K562 (cell line): Measurements from ENCODE around the gene SLC17A2. TPM values are rescaled to one million over a fixed set of nuclear protein-coding genes. Genes with fewer than 3 reads are reported as not detected.

ENCODE experiments used
- ATAC-seq: fragments of 200-7000 bp; cut with Tn5 transposase; 3 replicates; pipeline ENCODE4 v1.9.1; 2020; ENCODE audit warnings: moderate library complexity
- BruUV-seq: library from RNA; stranded (reverse); fragments of 400-500 nt; replicated peaks from 2 replicates; lab custom pipeline; 2021; lab: Mats Ljungman, UMichigan
- CTCF ChIA-PET: fragments of 300-600 bp; formaldehyde crosslinking; extraction: SDS; loops from one replicate; lab custom pipeline; 2021; ENCODE audit warnings: low intra/inter-chr PET ratio; lab: Yijun Ruan, JAX
- POLR2A ChIA-PET: fragments of 300-600, 350-650 bp; sonication (Branson Sonifier 250); formaldehyde crosslinking; extraction: SDS; loops from one replicate; lab custom pipeline; 2021; ENCODE audit warnings: antibody characterized with exemption, inconsistent platforms; lab: Yijun Ruan, JAX
- DNase-seq, 4 experiments: peaks; one replicate each; pipeline versions ENCODE4 v3.0.0 to v3.0.0-alpha.2; 2011 to 2018; ENCODE audit warnings: low spot score in 3 of 4, mixed read lengths in 3 of 4; ENCODE audit errors: extremely low read depth in 1 of 4
- FAIRE-seq: peaks from 2 replicates; lab custom pipeline; 2011; peaks lifted over from hg19 to GRCh38; lab: Jason Lieb, UNC
- H2AFZ ChIP-seq: 2 replicates; pipeline ENCODE4 v1.6.0; 2011; ENCODE audit warnings: low read depth, low read length, control low read depth, inconsistent platforms
- H3K27ac ChIP-seq: fragments of 200-600 bp; 3 replicates; pipeline ENCODE4 v1.8.0; 2011; ENCODE audit warnings: low read depth, mild to moderate bottlenecking, control low read depth, inconsistent platforms, low read length, moderate library complexity, mixed read lengths; ENCODE audit errors: extremely low read depth
- H3K27me3 ChIP-seq, 2 experiments: fragments of 300-600 bp in 1 of 2; 2 replicates in 1 of 2; 3 replicates in 1 of 2; pipeline versions ENCODE4 v1.6.0 to v1.8.0; 2011; ENCODE audit warnings: inconsistent platforms in 2 of 2, low read length in 2 of 2, mild to moderate bottlenecking in 1 of 2, mixed read lengths in 1 of 2, moderate library complexity in 1 of 2; ENCODE audit not compliant: control insufficient read depth in 2 of 2, insufficient read depth in 2 of 2
- H3K36me3 ChIP-seq: fragments of 300-600 bp; 3 replicates; pipeline ENCODE4 v1.8.0; 2011; ENCODE audit warnings: mild to moderate bottlenecking, low read length, inconsistent platforms; ENCODE audit not compliant: control insufficient read depth, insufficient read depth
- H3K4me1 ChIP-seq, 2 experiments: fragments of 200-600 bp in 1 of 2; replicated peaks in 1 of 2; 2 replicates in 1 of 2; 3 replicates in 1 of 2; pipeline versions ENCODE4 v1.5.1 to v1.8.0; 2011; ENCODE audit warnings: inconsistent platforms in 2 of 2, low read length in 2 of 2, mild to moderate bottlenecking in 1 of 2, mixed read lengths in 1 of 2, moderate library complexity in 1 of 2; ENCODE audit not compliant: control insufficient read depth in 2 of 2, insufficient read depth in 2 of 2
- H3K4me2 ChIP-seq: 2 replicates; pipeline ENCODE4 v1.6.1; 2011; ENCODE audit warnings: low read length, control low read depth, inconsistent platforms, mixed read lengths; ENCODE audit not compliant: insufficient read depth
- H3K4me3 ChIP-seq: fragments of 200-600 bp; sonication (generic), shearing (Covaris generic); 2 replicates; pipeline ENCODE4 v1.5.1; 2016; ENCODE audit warnings: control low read depth, inconsistent platforms
- H3K79me2 ChIP-seq: fragments of 200-600 bp; 3 replicates; pipeline ENCODE4 v1.8.0; 2011; ENCODE audit warnings: low read length, inconsistent platforms; ENCODE audit not compliant: control insufficient read depth, insufficient read depth
- H3K9ac ChIP-seq, 2 experiments: 2 replicates each; pipeline versions ENCODE4 v1.6.0 to v1.6.1; 2011; ENCODE audit warnings: low read depth in 2 of 2, low read length in 2 of 2, control low read depth in 1 of 2, inconsistent platforms in 1 of 2, mild to moderate bottlenecking in 1 of 2, mixed read lengths in 1 of 2; ENCODE audit not compliant: insufficient read depth in 1 of 2
- H3K9me1 ChIP-seq: one replicate; pipeline ENCODE4 v1.6.0; 2011; ENCODE audit warnings: inconsistent platforms, mild to moderate bottlenecking, low read length, moderate library complexity; ENCODE audit not compliant: control insufficient read depth, insufficient read depth
- H3K9me3 ChIP-seq: replicated peaks from 2 replicates; pipeline ENCODE4 v1.5.1; 2011; ENCODE audit warnings: low read depth, low read length, inconsistent platforms; ENCODE audit not compliant: control insufficient read depth, insufficient read depth
- H4K20me1 ChIP-seq: replicated peaks from 2 replicates; pipeline ENCODE4 v1.6.1; 2011; ENCODE audit warnings: low read length, inconsistent platforms, mixed read lengths; ENCODE audit not compliant: control insufficient read depth, insufficient read depth
- ADNP ChIP-seq: fragments of 200-800 bp; sonication (Bioruptor generic); IDR thresholded peaks from 2 replicates; pipeline ENCODE4 v1.6.1; 2016; ENCODE audit warnings: missing genetic modification characterization, missing compliant biosample characterization
- ARID3B ChIP-seq: fragments of 250-450 bp; sonication (Bioruptor Pico); IDR thresholded peaks from 2 replicates; pipeline ENCODE4 v1.4.0; 2020; ENCODE audit warnings: borderline replicate concordance
- CREM ChIP-seq: IDR thresholded peaks from 2 replicates; pipeline ENCODE4 v1.6.1; 2014; ENCODE audit warnings: antibody characterized with exemption, low read depth
- LEF1 ChIP-seq: fragments of 450-650 bp; IDR thresholded peaks from 2 replicates; pipeline ENCODE4 v1.6.1; 2016; ENCODE audit warnings: mild to moderate bottlenecking
- NONO ChIP-seq, 2 experiments: fragments of 200-400 bp in 1 of 2; fragments of 450-650 bp in 1 of 2; formaldehyde crosslinking in 1 of 2; IDR thresholded peaks; 2 replicates each; pipeline ENCODE4 v1.6.1; 2017; ENCODE audit warnings: low read depth in 2 of 2, mild to moderate bottlenecking in 2 of 2, moderate library complexity in 2 of 2, low read length in 1 of 2
- NR1H2 ChIP-seq: sonication (generic); formaldehyde crosslinking; IDR thresholded peaks from 2 replicates; pipeline ENCODE4 v1.4.0; 2020; ENCODE audit warnings: mild to moderate bottlenecking, missing genetic modification reagents
- RBM34 ChIP-seq: fragments of 200-400 bp; formaldehyde crosslinking; IDR thresholded peaks from 2 replicates; pipeline ENCODE4 v1.6.1; 2018; ENCODE audit warnings: low read length, borderline replicate concordance; ENCODE audit not compliant: insufficient read depth
- SRSF9 ChIP-seq: fragments of 200-400 bp; formaldehyde crosslinking; IDR thresholded peaks from 2 replicates; pipeline ENCODE4 v1.6.1; 2017; ENCODE audit warnings: low read depth, low read length, borderline replicate concordance
- WGBS: fragments of 100-300 bp; shearing (Covaris generic); methylation state at CpG from one replicate; pipeline ENCODE4 v1.1.6; 2016; ENCODE audit warnings: low coverage, mixed read lengths; ENCODE audit not compliant: insufficient coverage; ENCODE audit errors: missing lambda C conversion rate; 5-methylcytosine and 5-hydroxymethylcytosine counted together
- in situ Hi-C: fragments of 300-500 bp; cut with MboI; formaldehyde crosslinking; loops from 4 replicates; pipeline ENCODE4 v1.15.0; 2018; ENCODE audit warnings: inconsistent platforms, mixed read lengths
- intact Hi-C: fragments of 100-400 bp; cut with micrococcal nuclease; formaldehyde crosslinking; loops from 2 replicates; pipeline ENCODE4 v1.14.2; 2022
- polyA plus RNA-seq, 8 experiments: library from polyadenylated mRNA; depleted of rRNA in 4 of 8; stranded (reverse) in 5 of 8; unstranded in 3 of 8; fragments of >200 nt; fragmentation: Nextera tagmentation in 2 of 8; fragmentation: Illumina TruSeq in 1 of 8; extraction: Ambion mirVana in 2 of 8; extraction: Trizol in 1 of 8; gene quantifications; 2 replicates each; pipeline versions ENCODE4 v1.2.1 to v1.2.3, GENCODE V29; 2011 to 2014; ENCODE audit warnings: inconsistent platforms in 1 of 8, missing spikeins in 1 of 8
- total RNA-seq, 7 experiments: library from RNA; depleted of rRNA in 6 of 7; stranded (reverse); fragments of >200 nt in 6 of 7; fragmentation: Illumina TruSeq in 2 of 7; extraction: Trizol in 2 of 7; gene quantifications; 2 replicates each; pipeline versions ENCODE4 v1.2.1 to v1.2.3, GENCODE V29; 2011 to 2021; ENCODE audit warnings: low replicate concordance in 1 of 7

The SLC17A2 gene
- total and polyA plus RNA-seq, 9 of the 15 experiments (the other 6 are each of a cell fraction or from before 2014, with no cell fraction given) = not detected

GRCh38 chr6:25973923-25974555 is 43.5 kb upstream of the SLC17A2 start (continued):
- no peak for TF ChIP-seq ARID3B (CRISPR knock-in tag)
- TF ChIP-seq NR1H2 = no peak
- TF ChIP-seq ADNP (tag) = no peak
- no peak for TF ChIP-seq RBM34
- TF ChIP-seq LEF1 = no peak
- no peak for TF ChIP-seq CREM

- CTCF ChIA-PET = no interaction called here
- FAIRE-seq = no peak
These were observed 42.4 kb upstream of the SLC17A2 start for GRCh38 chr6:25972902-25973301.

More at GRCh38 chr6:25972902-25973301, 42.4 kb upstream of the SLC17A2 start:
- H3K27me3 ChIP-seq = no peaks in the 10 kb centered on the region
- TF ChIP-seq SRSF9 (no peak), NONO (IDR thresholded peaks at IDR 0.05; ENCODE audit: low read depth in 2 of 2, low read length in 1 of 2) (no peak)
- no peak overlapping the region for H3K4me2 ChIP-seq
- POLR2A ChIA-PET = interaction anchor here (1.2 to 1.8 kb wide), 2 partner anchors 50 to 54 kb away, joined by 4 read pairs; a partner anchor contains a TSS
- H3K9me1 ChIP-seq = no peaks in the 10 kb centered on the region
- no TSS peak for BruUV-seq
- peaks cover 8 to 19% of the 10 kb centered on the region in 2 experiments for H3K4me1 ChIP-seq
- H3K9ac ChIP-seq = no peak overlapping the region
- no peaks in the 10 kb centered on the region for H3K79me2 ChIP-seq
- H3K36me3 ChIP-seq = peaks cover 78% of the 10 kb centered on the region
- no peak overlapping the region for H3K27ac ChIP-seq
- in situ Hi-C loops (no loop called here), intact Hi-C loops (no loop called here)
- 93% methylated on average over 5 of the region's 5 CpGs for WGBS
- H2AFZ ChIP-seq = no peak overlapping the region
- H3K9me3 ChIP-seq = no peaks in the 10 kb centered on the region
- H3K4me3 ChIP-seq = no peak overlapping the region
- peaks cover 10% of the 10 kb centered on the region for H4K20me1 ChIP-seq
- DNase-seq = no peak
- ATAC-seq = no peak
